Astrocyte (in vitro differentiated cells and primary cell): ENCODE measurements around the gene NISCH.

Experiments used
- CTCF ChIP-seq: IDR thresholded peaks from 2 replicates; pipeline ENCODE4 v1.5.1; 2011; ENCODE audit warnings: low read depth, mild to moderate bottlenecking, inconsistent platforms, low read length, moderate library complexity; ENCODE audit not compliant: insufficient read depth
- EZH2 ChIP-seq: IDR thresholded peaks from 2 replicates; pipeline ENCODE4 v1.6.1; 2012; ENCODE audit warnings: mild to moderate bottlenecking, low read length, inconsistent platforms; ENCODE audit not compliant: insufficient read depth

DNA sequence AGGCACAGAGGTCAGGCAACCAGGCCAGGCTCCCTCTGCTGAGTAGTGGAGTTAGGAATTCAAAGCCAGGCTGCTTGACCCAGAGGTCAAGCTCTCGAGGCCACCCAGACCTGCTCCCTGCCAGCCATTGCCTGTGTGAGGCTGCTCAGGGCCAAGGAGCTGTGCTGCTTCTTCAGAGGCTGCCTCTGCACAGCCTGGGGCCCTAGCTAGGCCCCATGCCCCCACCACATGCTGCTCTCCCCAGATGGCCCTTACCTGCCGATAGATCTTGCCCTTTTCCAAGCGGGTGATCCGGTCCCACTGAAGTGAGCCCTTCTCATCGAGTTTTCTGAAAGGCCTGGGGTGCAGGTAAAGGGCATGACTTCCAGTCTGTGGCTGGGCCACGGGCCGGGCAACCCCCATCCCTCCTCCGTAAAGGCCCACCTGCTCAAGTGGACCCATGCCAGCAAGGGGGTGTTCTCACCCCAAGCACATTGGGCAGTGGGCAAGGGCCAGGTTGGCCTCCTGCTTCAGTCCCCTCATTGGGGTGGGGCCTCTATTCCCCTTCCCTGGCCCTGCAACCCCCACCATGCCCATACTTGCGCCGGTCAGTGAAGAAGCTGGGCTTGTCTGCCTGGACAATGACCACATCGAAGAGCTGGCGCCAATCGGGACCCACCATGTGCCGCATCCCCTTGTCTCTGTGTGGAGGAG is 71.8 kb downstream of the NISCH start:
- no peak for TF ChIP-seq CTCF
- TF ChIP-seq EZH2 = no peak
